CD14-positive monocyte (primary cell): Measurements from ENCODE around the gene DALRD3. TPM values are rescaled to one million over a fixed set of nuclear protein-coding genes. Genes with fewer than 3 reads are reported as not detected.

ENCODE experiments used
- DNase-seq, 3 donors: peaks; one replicate each; pipeline ENCODE4 v3.0.0-alpha.2; 2011 to 2022
- H2AFZ ChIP-seq: 2 replicates; pipeline ENCODE4 v1.6.0; 2012; ENCODE audit warnings: mild to moderate bottlenecking, low read depth, low read length, inconsistent platforms; ENCODE audit not compliant: insufficient read depth, poor library complexity, severe bottlenecking
- H3K27ac ChIP-seq, 2 donors: 1 replicate in 1 of 2; 2 replicates in 1 of 2; pipeline ENCODE4 v1.5.1; 2012 to 2013; ENCODE audit warnings: low read length in 2 of 2, control low read depth in 1 of 2, inconsistent platforms in 1 of 2, low read depth in 1 of 2, mild to moderate bottlenecking in 1 of 2
- H3K27me3 ChIP-seq, 2 donors: one replicate each; pipeline versions ENCODE4 v1.6.0 to v1.6.1; 2011 to 2013; ENCODE audit warnings: low read length in 2 of 2; ENCODE audit not compliant: control insufficient read depth in 2 of 2, insufficient read depth in 2 of 2
- H3K36me3 ChIP-seq, 2 donors: replicated peaks in 1 of 2; 1 replicate in 1 of 2; 2 replicates in 1 of 2; pipeline versions ENCODE4 v1.5.1 to v1.6.1; 2012 to 2013; ENCODE audit warnings: low read length in 2 of 2, control low read depth in 1 of 2, inconsistent platforms in 1 of 2, mild to moderate bottlenecking in 1 of 2; ENCODE audit not compliant: insufficient read depth in 2 of 2, control insufficient read depth in 1 of 2
- H3K4me1 ChIP-seq, 2 donors: 1 replicate in 1 of 2; 2 replicates in 1 of 2; pipeline versions ENCODE4 v1.5.1 to v1.6.1; 2012 to 2013; ENCODE audit warnings: low read length in 2 of 2, control low read depth in 1 of 2, inconsistent platforms in 1 of 2, mild to moderate bottlenecking in 1 of 2, moderate library complexity in 1 of 2; ENCODE audit not compliant: insufficient read depth in 2 of 2, control insufficient read depth in 1 of 2
- H3K4me2 ChIP-seq: replicated peaks from 2 replicates; pipeline ENCODE3; 2012; ENCODE audit warnings: low read length, moderate library complexity, mild to moderate bottlenecking; ENCODE audit not compliant: poor library complexity, severe bottlenecking; ENCODE audit errors: extremely low read depth
- H3K4me3 ChIP-seq, 3 experiments: fragments of 200-600 bp in 1 of 3; sonication (generic) in 1 of 3; replicated peaks in 1 of 3; 1 replicate in 2 of 3; 2 replicates in 1 of 3; pipeline ENCODE4 v1.5.1; 2011 to 2013; ENCODE audit warnings: low read length in 3 of 3, mild to moderate bottlenecking in 3 of 3, control low read depth in 2 of 3, low read depth in 2 of 3, inconsistent platforms in 1 of 3, moderate library complexity in 1 of 3
- H3K79me2 ChIP-seq: 2 replicates; pipeline ENCODE4 v1.6.0; 2012; ENCODE audit warnings: mild to moderate bottlenecking, control low read depth, inconsistent platforms, low read length, moderate library complexity; ENCODE audit not compliant: insufficient read depth
- H3K9ac ChIP-seq: 2 replicates; pipeline ENCODE4 v1.6.0; 2017; ENCODE audit warnings: low read length, mild to moderate bottlenecking; ENCODE audit not compliant: insufficient read depth, poor library complexity, severe bottlenecking
- H3K9me3 ChIP-seq, 2 donors: replicated peaks in 1 of 2; 1 replicate in 1 of 2; 2 replicates in 1 of 2; pipeline versions ENCODE4 v1.5.1 to v1.6.1; 2012 to 2013; ENCODE audit warnings: low read length in 2 of 2, control low read depth in 1 of 2; ENCODE audit not compliant: control insufficient read depth in 1 of 2, insufficient read depth in 1 of 2
- H4K20me1 ChIP-seq: 2 replicates; pipeline ENCODE4 v1.6.0; 2012; ENCODE audit warnings: mild to moderate bottlenecking, low read length, control low read depth, moderate library complexity; ENCODE audit not compliant: insufficient read depth
- H3K27ac Mint-ChIP-seq, 7 donors: one replicate each; pipeline ENCODE4 v1.8.0; 2020; ENCODE audit warnings: mild to moderate bottlenecking in 7 of 7, mixed read lengths in 7 of 7, moderate library complexity in 6 of 7, inconsistent platforms in 2 of 7
- H3K27me3 Mint-ChIP-seq, 3 donors: one replicate each; pipeline ENCODE4 v1.8.0; 2021 to 2022; ENCODE audit warnings: low read depth in 3 of 3, mild to moderate bottlenecking in 3 of 3, mixed read lengths in 3 of 3, moderate library complexity in 3 of 3, inconsistent platforms in 1 of 3
- H3K36me3 Mint-ChIP-seq, 2 donors: one replicate each; pipeline ENCODE4 v1.8.0; 2020; ENCODE audit warnings: mixed read lengths in 2 of 2, inconsistent platforms in 1 of 2, mild to moderate bottlenecking in 1 of 2
- H3K4me1 Mint-ChIP-seq: one replicate; pipeline ENCODE4 v1.8.0; 2020; ENCODE audit warnings: mild to moderate bottlenecking, mixed read lengths
- H3K4me3 Mint-ChIP-seq, 2 donors: one replicate each; pipeline ENCODE4 v1.8.0; 2020; ENCODE audit warnings: mild to moderate bottlenecking in 2 of 2, mixed read lengths in 2 of 2, moderate library complexity in 1 of 2
- H3K9me3 Mint-ChIP-seq, 7 donors: one replicate each; pipeline ENCODE4 v1.8.0; 2020 to 2022; ENCODE audit warnings: mixed read lengths in 7 of 7, mild to moderate bottlenecking in 6 of 7, moderate library complexity in 6 of 7, inconsistent platforms in 2 of 7
- CTCF ChIP-seq: fragments of 200-600 bp; IDR thresholded peaks from one replicate; pipeline ENCODE4 v1.8.0; 2022; ENCODE audit warnings: antibody characterized with exemption, mild to moderate bottlenecking
- WGBS: methylation state at CpG from one replicate; pipeline ENCODE4 v1.1.5; 2013; ENCODE audit warnings: missing lambda C conversion rate; ENCODE audit not compliant: insufficient coverage; 5-methylcytosine and 5-hydroxymethylcytosine counted together
- intact Hi-C, 2 donors: fragments of 100-400 bp; cut with micrococcal nuclease; formaldehyde crosslinking; loops; one replicate each; pipeline versions ENCODE4 v1.15.0 to v1.15.1; 2023
- polyA plus RNA-seq, 3 donors: library from polyadenylated mRNA; depleted of rRNA in 1 of 3; unstranded in 2 of 3; stranded (reverse) in 1 of 3; fragments of 300-500 nt in 2 of 3; fragments of >200 nt in 1 of 3; fragmentation: Illumina TruSeq in 2 of 3; gene quantifications; 1 replicate in 2 of 3; 2 replicates in 1 of 3; pipeline ENCODE4 v1.2.3, GENCODE V29; 2012 to 2021

DALRD3 gene
- polyA plus RNA-seq, 3 donors, result 15.0 to 42.1 (median 20.0) TPM

GRCh38 chr3:48980295-48980694, 38.1 kb downstream of the DALRD3 start:
- Histone ChIP-seq H3K4me3 (no peak overlapping the region), H4K20me1 (no peaks in the 10 kb centered on the region), H3K27me3 (no peaks in the 10 kb centered on the region), H3K27ac (no peak overlapping the region), H3K9ac (no peak overlapping the region), H3K79me2 (no peaks in the 10 kb centered on the region), H3K36me3 (peaks cover 85 to 98% of the 10 kb centered on the region in 2 donors), H3K9me3 (no peaks in the 10 kb centered on the region), H3K4me1 (no peaks in the 10 kb centered on the region), H3K4me2 (no peak overlapping the region), H2AFZ (no peak overlapping the region)
- DNase-seq, result no peak
- H3K36me3 Mint-ChIP-seq, result peaks cover 80 to 95% of the 10 kb centered on the region in 2 donors
- intact Hi-C loops, result loop anchor here in 1 of 2 donors (10.0 kb wide), 1 partner anchor 155 kb away; the partner anchor contains the start of gene LAMB2
- 80% methylated on average over 1 of the region's 4 CpGs for WGBS
- no peak overlapping the region for H3K4me3 Mint-ChIP-seq
- H3K4me1 Mint-ChIP-seq, result peaks cover 9% of the 10 kb centered on the region
- no peak for TF ChIP-seq CTCF
- H3K27me3 Mint-ChIP-seq, result peaks cover 0 to 1% (median 0%) of the 10 kb centered on the region in 3 donors
- no peaks in the 10 kb centered on the region for H3K9me3 Mint-ChIP-seq
- H3K27ac Mint-ChIP-seq, result peak overlapping the region in 2 of 7 donors; percentile 9 to 56

- Histone ChIP-seq H3K4me3 (no peak overlapping the region), H3K9ac (no peak overlapping the region), H3K36me3 (peaks cover 86 to 98% of the 10 kb centered on the region in 2 donors), H3K27ac (no peak overlapping the region), H3K9me3 (no peaks in the 10 kb centered on the region), H3K27me3 (no peaks in the 10 kb centered on the region), H2AFZ (no peak overlapping the region), H3K79me2 (no peaks in the 10 kb centered on the region), H3K4me2 (no peak overlapping the region), H3K4me1 (no peaks in the 10 kb centered on the region), H4K20me1 (no peaks in the 10 kb centered on the region)
- Mint-ChIP-seq H3K9me3 (no peaks in the 10 kb centered on the region), H3K27ac (no peak overlapping the region), H3K27me3 (peaks cover 0 to under 1% (median 0%) of the 10 kb centered on the region in 3 donors), H3K4me1 (peaks cover 5% of the 10 kb centered on the region), H3K4me3 (no peak overlapping the region), H3K36me3 (peaks cover 85 to 95% of the 10 kb centered on the region in 2 donors)
- intact Hi-C loops, result no loop called here
- no peak for TF ChIP-seq CTCF
- no peak for DNase-seq
- no CpG with 5 or more reads among the region's 3 CpGs for WGBS
These were observed 38.9 kb downstream of the DALRD3 start for GRCh38 chr3:48979451-48979850.
